Smooth muscle cell (in vitro differentiated cells): ENCODE measurements around the gene SLC7A4. TPM values are rescaled to one million over a fixed set of nuclear protein-coding genes. Genes with fewer than 3 reads are reported as not detected.
A peak's percentile ranks its signal among the peaks of the same experiment; 100 is the strongest.

Experiments used
- DNase-seq: peaks from one replicate; lab custom pipeline; 2025; ENCODE audit not compliant: unreplicated experiment; lab: John Stamatoyannopoulos, UW
- H2AFZ ChIP-seq: fragments of 200-600 bp; sonication (generic); 2 replicates; pipeline ENCODE4 v1.6.0; 2016; ENCODE audit warnings: antibody characterized with exemption, low read depth, mild to moderate bottlenecking
- H3F3A ChIP-seq: fragments of 200-600 bp; sonication (generic); 2 replicates; pipeline ENCODE4 v1.6.0; 2017; ENCODE audit warnings: antibody characterized with exemption, low read depth
- H3K27ac ChIP-seq: fragments of 200-600 bp; sonication (generic); 2 replicates; pipeline ENCODE4 v1.5.1; 2016; ENCODE audit warnings: low read depth, mild to moderate bottlenecking
- H3K27me3 ChIP-seq: fragments of 200-600 bp; sonication (generic); 2 replicates; pipeline ENCODE4 v1.6.1; 2016; ENCODE audit warnings: low read depth, mild to moderate bottlenecking
- H3K36me3 ChIP-seq: fragments of 200-600 bp; sonication (generic); 2 replicates; pipeline ENCODE4 v1.5.1; 2016; ENCODE audit warnings: low read depth
- H3K4me1 ChIP-seq: fragments of 200-600 bp; sonication (generic); 2 replicates; pipeline ENCODE4 v1.5.1; 2016; ENCODE audit warnings: low read depth
- H3K4me2 ChIP-seq: fragments of 200-600 bp; sonication (generic); 2 replicates; pipeline ENCODE4 v1.6.0; 2016; ENCODE audit warnings: mild to moderate bottlenecking
- H3K4me3 ChIP-seq: fragments of 200-600 bp; sonication (generic); 2 replicates; pipeline ENCODE4 v1.5.1; 2016; ENCODE audit warnings: mild to moderate bottlenecking
- H3K79me2 ChIP-seq: fragments of 200-600 bp; sonication (generic); 2 replicates; pipeline ENCODE4 v1.6.0; 2016; ENCODE audit warnings: low read depth, mild to moderate bottlenecking
- H3K9ac ChIP-seq: fragments of 200-600 bp; sonication (generic); 2 replicates; pipeline ENCODE4 v1.6.0; 2016; ENCODE audit warnings: low read depth
- H3K9me3 ChIP-seq: fragments of 200-600 bp; sonication (generic); replicated peaks from 2 replicates; pipeline ENCODE4 v1.5.1; 2016; ENCODE audit warnings: low read depth
- H4K20me1 ChIP-seq: fragments of 200-600 bp; sonication (generic); 2 replicates; pipeline ENCODE4 v1.6.0; 2016; ENCODE audit warnings: low read depth
- CTCF ChIP-seq: fragments of 200-600 bp; sonication (generic); IDR thresholded peaks from 2 replicates; pipeline ENCODE4 v1.5.1; 2017; ENCODE audit warnings: borderline replicate concordance, mild to moderate bottlenecking, antibody characterized with exemption; ENCODE audit not compliant: insufficient read depth, poor library complexity, severe bottlenecking
- WGBS: methylation state at CpG from one replicate; pipeline ENCODE4 v1.1.7; 2016; ENCODE audit warnings: low lambda C conversion rate; 5-methylcytosine and 5-hydroxymethylcytosine counted together
- polyA plus RNA-seq: library from polyadenylated mRNA; unstranded; fragments of >200 nt; fragmentation: Nextera tagmentation; extraction: Ambion mirVana; gene quantifications from 2 replicates; pipeline ENCODE4 v1.2.1, GENCODE V29; 2016
- total RNA-seq: library from RNA; depleted of rRNA; stranded (reverse); fragments of >200 nt; gene quantifications from 2 replicates; pipeline ENCODE4 v1.2.3, GENCODE V29; 2014

Gene SLC7A4
- total and polyA plus RNA-seq, 2 experiments from 2014 or later: 0.30 to 1.5 TPM

- Histone ChIP-seq H3K27ac (no peak overlapping the region), H3K27me3 (no peaks in the 10 kb centered on the region), H3K9ac (peak overlapping the region; percentile 70), H3K79me2 (peaks cover 18% of the 10 kb centered on the region), H3K36me3 (no peaks in the 10 kb centered on the region), H3K9me3 (no peaks in the 10 kb centered on the region), H3K4me3 (peak overlapping the region; percentile 90), H3F3A (no peaks in the 10 kb centered on the region), H4K20me1 (no peaks in the 10 kb centered on the region), H3K4me1 (peaks cover 19% of the 10 kb centered on the region), H2AFZ (peak overlapping the region; percentile 86), H3K4me2 (peak overlapping the region; percentile 98)
- 2% methylated on average over 11 of the region's 12 CpGs for WGBS
- TF ChIP-seq CTCF: no peak
- no peak for DNase-seq
Observed at GRCh38 chr22:20982563-20982882, 49.8 kb downstream of the SLC7A4 start.

GRCh38 chr22:20981787-20982562 is 50.4 kb downstream of the SLC7A4 start, which contains the start of gene LZTR1:
Gene LZTR1, plus strand, starts transcription at chr22:20982297. Its CDS starts 75 bp downstream, at chr22:20982372.
- no peaks in the 10 kb centered on the region for H3K9me3 ChIP-seq
- H3K27me3 ChIP-seq: no peaks in the 10 kb centered on the region
- H3K4me3 ChIP-seq: peak within 1 kb of the TSS; percentile 90
- under 1% methylated on average over 82 of the region's 87 CpGs for WGBS
- peak; percentile 67 for DNase-seq
- peak within 1 kb of the TSS; percentile 70 for H3K9ac ChIP-seq
- no peaks in the 10 kb centered on the region for H3K36me3 ChIP-seq
- H4K20me1 ChIP-seq: no peaks in the 10 kb centered on the region
- peak within 1 kb of the TSS; percentile 57 for H3K27ac ChIP-seq
- H3K4me1 ChIP-seq: peaks cover 19% of the 10 kb centered on the region
- TF ChIP-seq CTCF: peak; percentile 35
- peak within 1 kb of the TSS; percentile 86 for H2AFZ ChIP-seq
- peak within 1 kb of the TSS; percentile 98 for H3K4me2 ChIP-seq
- H3K79me2 ChIP-seq: peaks cover 18% of the 10 kb centered on the region
- no peaks in the 10 kb centered on the region for H3F3A ChIP-seq

- Histone ChIP-seq H4K20me1 (no peaks in the 10 kb centered on the region), H3K9ac (peak overlapping the region; percentile 70), H3K4me3 (peak overlapping the region; percentile 90), H3K4me1 (peaks cover 19% of the 10 kb centered on the region), H3K79me2 (peaks cover 18% of the 10 kb centered on the region), H3K4me2 (peak overlapping the region; percentile 98), H3K36me3 (no peaks in the 10 kb centered on the region), H3K9me3 (no peaks in the 10 kb centered on the region), H2AFZ (peak overlapping the region; percentile 86), H3K27ac (peak overlapping the region; percentile 57), H3F3A (no peaks in the 10 kb centered on the region), H3K27me3 (no peaks in the 10 kb centered on the region)
- no peak for DNase-seq
- WGBS: 82% methylated on average over 10 of the region's 10 CpGs
- no peak for TF ChIP-seq CTCF
Observed at GRCh38 chr22:20980938-20981722, 51.2 kb downstream of the SLC7A4 start.
